ENCODE measurements around the gene TRIP11.

- TF ChIP-seq EZH2 (IDR thresholded peaks at IDR 0.05; ENCODE audit: borderline replicate concordance) = no peak
- no peak for TF ChIP-seq EZH2phosphoT487 (IDR thresholded peaks at IDR 0.05; ENCODE audit: low read depth, severe bottlenecking, unreplicated experiment)
- no peak for TF ChIP-seq CTCF (IDR thresholded peaks at IDR 0.05; ENCODE audit: poor library complexity)
These were observed 34.8 kb downstream of the TRIP11 start for GRCh38 chr14:92005019-92005418.

Data from hepatocyte (in vitro differentiated cells).